ENCODE data around the gene SMIM38. TPM values are rescaled to one million over a fixed set of nuclear protein-coding genes. Genes with fewer than 3 reads are reported as not detected.

The SMIM38 gene
- total and polyA plus RNA-seq, 9 of the 15 experiments (the other 6 are each of a cell fraction or from before 2014, with no cell fraction given) = 0.07 to 1.2 (median 0.21) TPM; not detected in 2

GRCh38 chr11:69125861-69126260 is 29.9 kb upstream of the SMIM38 start (continued):
- TF ChIP-seq TSHZ1 (CRISPR knock-in tag; IDR thresholded peaks at IDR 0.05) (no peak), POLR2A (conservative IDR thresholded peaks at IDR 0.05) (no peak), MGA (IDR thresholded peaks at IDR 0.05) (no peak), CREM (IDR thresholded peaks at IDR 0.05; ENCODE audit: low read depth) (no peak), ZNF184 (CRISPR knock-in tag; IDR thresholded peaks at IDR 0.05) (no peak), ZNF785 (CRISPR knock-in tag; IDR thresholded peaks at IDR 0.05) (no peak), DPF2 (IDR thresholded peaks at IDR 0.05) (no peak), ZNF23 (CRISPR knock-in tag; IDR thresholded peaks at IDR 0.05) (no peak), NRF1 (conservative IDR thresholded peaks at IDR 0.05 in 1 of 2, IDR thresholded peaks at IDR 0.05 in 1 of 2) (no peak), ZNF347 (CRISPR knock-in tag; IDR thresholded peaks at IDR 0.05; ENCODE audit: low read depth) (no peak), PATZ1 (CRISPR knock-in tag; IDR thresholded peaks at IDR 0.05; ENCODE audit: borderline replicate concordance) (no peak)
